Measurements from ENCODE around the gene TPSD1. TPM values are rescaled to one million over a fixed set of nuclear protein-coding genes. Genes with fewer than 3 reads are reported as not detected.

Gene TPSD1
- total RNA-seq, 4 donors from 2014 or later = 0.52 to 2.8 TPM; not detected in 2

DNA sequence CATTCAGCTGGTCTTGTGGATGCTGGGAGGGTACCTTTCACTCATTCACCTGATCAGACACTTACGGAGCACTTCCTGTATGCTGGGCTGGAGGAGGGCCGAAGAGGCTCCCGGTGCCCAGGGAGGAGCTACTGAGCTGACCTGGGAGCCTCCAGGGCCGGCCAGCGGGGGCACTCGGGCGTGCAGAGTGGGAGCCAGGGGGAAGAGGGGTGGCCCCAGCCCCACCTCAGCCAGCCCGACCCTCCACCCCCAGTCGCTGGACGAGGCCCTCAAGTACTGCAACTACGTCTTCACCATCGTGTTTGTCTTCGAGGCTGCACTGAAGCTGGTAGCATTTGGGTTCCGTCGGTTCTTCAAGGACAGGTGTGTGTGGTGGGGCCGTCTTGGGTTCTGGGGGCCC is 41.1 kb upstream of the TPSD1 start:
- DNase-seq = no peak
- no peaks in the 10 kb centered on the region for H3K27me3 ChIP-seq
- no peaks in the 10 kb centered on the region for H3K9me3 ChIP-seq
- H3K27ac ChIP-seq = no peak overlapping the region
- no peak overlapping the region for H3K4me3 ChIP-seq
- H3K4me1 ChIP-seq = no peaks in the 10 kb centered on the region
- TF ChIP-seq CTCF (IDR thresholded peaks at IDR 0.05) (no peak), POLR2A (IDR thresholded peaks at IDR 0.05) (no peak)
- H3K36me3 ChIP-seq = no peaks in the 10 kb centered on the region
- intact Hi-C loops (cut with DNase I; ENCODE audit: low total_unique reads) = no loop called here

DNA sequence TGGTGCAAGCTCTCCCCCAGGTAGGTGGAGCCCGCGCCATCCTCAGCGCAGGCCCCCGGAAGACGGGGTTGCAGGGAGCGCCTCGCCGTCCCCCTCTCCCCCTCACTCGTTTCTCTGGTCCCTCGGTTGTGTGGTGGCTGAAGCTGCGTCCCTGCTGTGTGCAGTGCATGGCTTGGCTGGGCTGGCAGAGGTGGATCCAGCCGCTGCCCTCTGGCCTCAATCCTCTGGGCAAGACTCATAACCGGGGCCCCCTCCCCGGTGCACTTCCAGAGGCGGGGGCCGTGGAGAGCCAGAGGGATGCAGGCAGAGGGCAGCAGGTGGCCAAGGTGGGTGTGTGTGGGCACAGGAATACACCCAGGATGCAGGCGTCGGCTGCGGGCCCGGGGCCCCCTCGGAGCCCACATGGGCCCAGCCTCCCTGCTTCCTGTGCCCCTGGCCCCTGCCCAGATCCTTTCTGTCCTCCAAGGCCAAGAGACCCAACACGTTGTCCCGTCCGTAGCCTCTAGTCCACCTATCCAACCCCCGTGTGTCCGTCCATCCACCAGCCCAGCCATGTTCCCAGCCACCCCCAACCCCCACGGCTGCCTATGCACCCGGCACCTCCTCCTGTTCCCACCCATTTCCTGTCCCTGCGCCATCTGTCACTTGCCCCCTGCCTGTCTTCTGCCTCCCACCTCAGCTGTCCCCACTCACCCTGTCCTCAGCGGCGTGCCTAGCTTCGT is 40.1 kb upstream of the TPSD1 start:
- no peak for TF ChIP-seq CTCF (IDR thresholded peaks at IDR 0.05)
- no peak for TF ChIP-seq POLR2A (IDR thresholded peaks at IDR 0.05)
- no peaks in the 10 kb centered on the region for H3K9me3 ChIP-seq
- intact Hi-C loops (cut with DNase I; ENCODE audit: low total_unique reads) = no loop called here
- H3K36me3 ChIP-seq = no peaks in the 10 kb centered on the region
- no peaks in the 10 kb centered on the region for H3K27me3 ChIP-seq
- DNase-seq = no peak
- no peak overlapping the region for H3K27ac ChIP-seq
- H3K4me3 ChIP-seq = no peak overlapping the region
- H3K4me1 ChIP-seq = no peaks in the 10 kb centered on the region

DNA sequence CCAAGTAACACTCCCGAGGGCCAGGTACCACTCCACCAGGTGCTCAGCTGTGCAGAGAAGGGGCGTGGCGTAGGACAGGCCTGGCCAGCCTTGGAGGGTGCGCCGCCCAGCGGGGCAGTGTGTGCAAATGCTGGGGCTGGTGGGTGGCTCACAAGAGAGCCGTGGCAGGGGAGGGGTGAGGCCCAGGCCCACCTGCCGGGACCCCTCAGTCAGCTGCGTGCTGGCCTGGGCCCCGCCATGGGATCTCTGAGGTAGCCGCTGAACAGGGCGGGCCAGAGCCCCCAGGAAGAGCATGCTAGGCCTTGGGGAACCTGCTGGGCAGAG is 39.6 kb upstream of the TPSD1 start:
- no peaks in the 10 kb centered on the region for H3K9me3 ChIP-seq
- no peak for DNase-seq
- TF ChIP-seq POLR2A (IDR thresholded peaks at IDR 0.05) (no peak), CTCF (IDR thresholded peaks at IDR 0.05) (no peak)
- no peak overlapping the region for H3K27ac ChIP-seq
- H3K27me3 ChIP-seq = no peaks in the 10 kb centered on the region
- intact Hi-C loops (cut with DNase I; ENCODE audit: low total_unique reads) = no loop called here
- no peak overlapping the region for H3K4me3 ChIP-seq
- no peaks in the 10 kb centered on the region for H3K4me1 ChIP-seq
- H3K36me3 ChIP-seq = no peaks in the 10 kb centered on the region

DNA sequence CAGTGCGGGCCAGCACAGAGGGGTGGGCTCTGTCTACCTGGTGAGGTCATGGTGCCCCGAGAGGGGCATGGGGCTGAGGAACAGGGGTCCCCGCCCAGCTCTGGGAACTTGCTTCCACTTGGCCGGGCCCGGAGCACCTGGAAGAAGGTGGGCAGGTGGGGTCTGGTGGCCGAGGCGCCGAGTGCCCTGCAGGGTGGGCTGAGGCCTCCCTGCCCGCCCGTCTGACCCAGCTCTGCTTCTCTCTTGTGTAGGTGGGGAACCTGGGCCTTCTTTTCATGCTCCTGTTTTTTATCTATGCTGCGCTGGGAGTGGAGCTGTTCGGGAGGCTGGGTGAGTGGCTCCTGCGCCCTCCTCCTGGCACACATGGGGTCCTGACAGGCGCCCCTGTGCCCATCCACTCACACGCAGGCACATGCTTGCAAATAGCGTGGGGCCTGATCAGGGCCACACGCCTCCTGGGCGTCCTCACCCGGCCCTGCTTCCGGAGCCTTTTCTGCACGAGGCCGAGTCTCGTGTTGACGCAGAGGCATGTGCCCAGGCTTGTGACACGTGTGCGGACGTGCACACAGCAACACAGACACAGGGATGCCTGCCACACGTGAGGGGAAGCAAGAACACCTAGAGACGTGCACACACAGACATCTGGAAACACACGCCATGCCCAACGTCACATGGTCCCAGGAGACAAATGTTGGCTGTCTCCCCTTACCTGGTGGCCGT is 39.0 kb upstream of the TPSD1 start:
- no peak overlapping the region for H3K27ac ChIP-seq
- TF ChIP-seq POLR2A (IDR thresholded peaks at IDR 0.05) = no peak
- TF ChIP-seq CTCF (IDR thresholded peaks at IDR 0.05) = no peak
- H3K4me1 ChIP-seq = no peaks in the 10 kb centered on the region
- H3K4me3 ChIP-seq = no peak overlapping the region
- H3K27me3 ChIP-seq = no peaks in the 10 kb centered on the region
- intact Hi-C loops (cut with DNase I; ENCODE audit: low total_unique reads) = no loop called here
- no peaks in the 10 kb centered on the region for H3K9me3 ChIP-seq
- no peak for DNase-seq
- no peaks in the 10 kb centered on the region for H3K36me3 ChIP-seq

- no peak for DNase-seq
- Histone ChIP-seq H3K4me1 (no peaks in the 10 kb centered on the region), H3K9me3 (no peaks in the 10 kb centered on the region), H3K27ac (no peak overlapping the region), H3K27me3 (no peaks in the 10 kb centered on the region), H3K36me3 (no peaks in the 10 kb centered on the region), H3K4me3 (no peak overlapping the region)
- intact Hi-C loops (cut with DNase I; ENCODE audit: low total_unique reads) = no loop called here
- TF ChIP-seq CTCF (IDR thresholded peaks at IDR 0.05) (no peak), POLR2A (IDR thresholded peaks at IDR 0.05) (no peak)
Measured at GRCh38 chr16:1217526-1217925, 38.3 kb upstream of the TPSD1 start.

All from uterus (tissue), 4 donors.